ENCODE data around the gene PDE8A. TPM values are rescaled to one million over a fixed set of nuclear protein-coding genes. Genes with fewer than 3 reads are reported as not detected.

The PDE8A gene
- total and polyA plus RNA-seq, 2 donors (not counting 1 experiment from before 2014, with no cell fraction given), result 17.4 to 51.1 TPM

- H3K4me3 Mint-ChIP-seq, result no peak overlapping the region
- H3K9me3 Mint-ChIP-seq (ENCODE audit: insufficient read depth), result no peaks in the 10 kb centered on the region
- CTCF ChIA-PET, result no interaction called here
- POLR2A ChIA-PET, result no interaction called here
- no peaks in the 10 kb centered on the region for H3K4me1 Mint-ChIP-seq
- Histone ChIP-seq H3K79me2 (ENCODE audit: control insufficient read depth, insufficient read depth, low read length) (no peaks in the 10 kb centered on the region), H3K27me3 (replicated peaks in 1 of 4; ENCODE audit: control extremely low read depth in 1 of 4, control insufficient read depth in 3 of 4, insufficient read depth in 4 of 4, low read length in 3 of 4) (no peaks in the 10 kb centered on the region), H2AFZ (ENCODE audit: insufficient read depth, low read depth, low read length, poor library complexity, severe bottlenecking) (no peak overlapping the region), H3K9me3 (ENCODE audit: control extremely low read depth in 1 of 3, control insufficient read depth in 2 of 3, insufficient read depth in 1 of 3, low read length in 2 of 3) (no peaks in the 10 kb centered on the region), H3K9ac (ENCODE audit: low read length) (no peak overlapping the region), H3K4me1 (ENCODE audit: control insufficient read depth in 2 of 2, insufficient read depth in 2 of 2, low read length in 2 of 2) (no peaks in the 10 kb centered on the region), H4K20me1 (ENCODE audit: control insufficient read depth, insufficient read depth, low read length, poor library complexity, severe bottlenecking) (no peaks in the 10 kb centered on the region), H3K4me2 (replicated peaks; ENCODE audit: low read depth, low read length, poor library complexity, severe bottlenecking) (no peak overlapping the region), H3K36me3 (replicated peaks in 1 of 2; ENCODE audit: control extremely low read depth in 1 of 2, control insufficient read depth in 1 of 2, extremely low read depth in 1 of 2, insufficient read depth in 2 of 2, low read length in 1 of 2) (peaks cover 9 to 27% of the 10 kb centered on the region in 2 experiments), H3K4me3 (ENCODE audit: control extremely low read depth in 1 of 5, extremely low read depth in 1 of 5, insufficient read depth in 1 of 5, low read depth in 2 of 5, low read length in 4 of 5) (no peak overlapping the region), H3K27ac (ENCODE audit: low read length in 2 of 2) (no peak overlapping the region)
- no peaks in the 10 kb centered on the region for H3K27me3 Mint-ChIP-seq
- no peak overlapping the region for H3K27ac Mint-ChIP-seq
- intact Hi-C loops (cut with micrococcal nuclease), result no loop called here
- TF ChIP-seq EZH2 (IDR thresholded peaks at IDR 0.05; ENCODE audit: borderline replicate concordance, insufficient read depth, low read depth, low read length, poor library complexity, severe bottlenecking) (no peak), CTCF (IDR thresholded peaks at IDR 0.05) (no peak)
- ATAC-seq (ENCODE audit: low read depth) (no peak), DNase-seq (no peak)
- 100% methylated on average over 2 of the region's 4 CpGs for WGBS (ENCODE audit: insufficient coverage)
Observed at GRCh38 chr15:85120351-85121113, 138.9 kb downstream of the PDE8A start.

GRCh38 chr15:85124173-85124572 is 142.5 kb downstream of the PDE8A start:
- no peak for ATAC-seq (ENCODE audit: low read depth)
- no peaks in the 10 kb centered on the region for H3K4me1 Mint-ChIP-seq
- H3K79me2 ChIP-seq (ENCODE audit: control insufficient read depth, insufficient read depth, low read length), result no peaks in the 10 kb centered on the region
- H3K27me3 Mint-ChIP-seq, result no peaks in the 10 kb centered on the region
- no peaks in the 10 kb centered on the region for H3K4me1 ChIP-seq (ENCODE audit: control insufficient read depth in 2 of 2, insufficient read depth in 2 of 2, low read length in 2 of 2)
- no peak overlapping the region for H3K4me2 ChIP-seq (replicated peaks; ENCODE audit: low read depth, low read length, poor library complexity, severe bottlenecking)
- intact Hi-C loops (cut with micrococcal nuclease), result no loop called here
- H3K9ac ChIP-seq (ENCODE audit: low read length), result no peak overlapping the region
- WGBS (ENCODE audit: insufficient coverage), result 80% methylated on average over 1 of the region's 1 CpG
- no peak overlapping the region for H2AFZ ChIP-seq (ENCODE audit: insufficient read depth, low read depth, low read length, poor library complexity, severe bottlenecking)
- H3K27ac Mint-ChIP-seq, result no peak overlapping the region
- no peaks in the 10 kb centered on the region for H4K20me1 ChIP-seq (ENCODE audit: control insufficient read depth, insufficient read depth, low read length, poor library complexity, severe bottlenecking)
- H3K27me3 ChIP-seq (replicated peaks in 1 of 4; ENCODE audit: control extremely low read depth in 1 of 4, control insufficient read depth in 3 of 4, insufficient read depth in 4 of 4, low read length in 3 of 4), result no peaks in the 10 kb centered on the region
- H3K4me3 Mint-ChIP-seq, result no peak overlapping the region
- TF ChIP-seq EZH2 (IDR thresholded peaks at IDR 0.05; ENCODE audit: borderline replicate concordance, insufficient read depth, low read depth, low read length, poor library complexity, severe bottlenecking), result no peak
- no peak for TF ChIP-seq CTCF (IDR thresholded peaks at IDR 0.05)
- POLR2A ChIA-PET, result no interaction called here
- H3K9me3 Mint-ChIP-seq (ENCODE audit: insufficient read depth), result no peaks in the 10 kb centered on the region
- H3K27ac ChIP-seq (ENCODE audit: low read length in 2 of 2), result no peak overlapping the region
- peaks cover 4 to 31% of the 10 kb centered on the region in 2 experiments for H3K36me3 ChIP-seq (replicated peaks in 1 of 2; ENCODE audit: control extremely low read depth in 1 of 2, control insufficient read depth in 1 of 2, extremely low read depth in 1 of 2, insufficient read depth in 2 of 2, low read length in 1 of 2)
- DNase-seq, result no peak
- no peaks in the 10 kb centered on the region for H3K9me3 ChIP-seq (ENCODE audit: control extremely low read depth in 1 of 3, control insufficient read depth in 2 of 3, insufficient read depth in 1 of 3, low read length in 2 of 3)
- no peak overlapping the region for H3K4me3 ChIP-seq (ENCODE audit: control extremely low read depth in 1 of 5, extremely low read depth in 1 of 5, insufficient read depth in 1 of 5, low read depth in 2 of 5, low read length in 4 of 5)
- CTCF ChIA-PET, result no interaction called here

Measured in B cell (primary cell).